Breast epithelium (tissue), 4 donors: ENCODE results near the gene FAM227B. TPM values are rescaled to one million over a fixed set of nuclear protein-coding genes. Genes with fewer than 3 reads are reported as not detected.

Experiments
- DNase-seq, 2 donors: peaks; one replicate each; pipeline ENCODE4 v3.0.0-alpha.2; 2019; ENCODE audit warnings: low spot score in 2 of 2
- H3K27ac ChIP-seq, 2 donors: fragments of 200-600 bp; sonication (generic) in 1 of 2; one replicate each; pipeline ENCODE4 v1.5.1; 2016 to 2019; ENCODE audit warnings: mild to moderate bottlenecking in 1 of 2
- H3K27me3 ChIP-seq, 2 donors: fragments of 200-600 bp; sonication (generic) in 1 of 2; one replicate each; pipeline versions ENCODE4 v1.5.1 to v1.6.0; 2017 to 2019; ENCODE audit warnings: control low read depth in 1 of 2, mild to moderate bottlenecking in 1 of 2
- H3K36me3 ChIP-seq: fragments of 200-600 bp; one replicate; pipeline ENCODE4 v1.5.1; 2019
- H3K4me1 ChIP-seq, 2 donors: fragments of 200-600 bp; sonication (generic); one replicate each; pipeline ENCODE4 v1.5.1; 2016 to 2019; ENCODE audit warnings: control low read depth in 1 of 2
- H3K4me3 ChIP-seq, 3 donors: fragments of 200-600 bp; sonication (generic); 1 replicate in 2 of 3; 2 replicates in 1 of 3; pipeline ENCODE4 v1.5.1; 2016 to 2019; ENCODE audit warnings: mild to moderate bottlenecking in 3 of 3, moderate library complexity in 2 of 3
- H3K9me3 ChIP-seq, 2 donors: fragments of 200-600 bp; sonication (generic) in 1 of 2; one replicate each; pipeline ENCODE4 v1.5.1; 2016 to 2019; ENCODE audit warnings: control low read depth in 1 of 2
- CTCF ChIP-seq, 3 donors: fragments of 450-650 bp; IDR thresholded peaks; one replicate each; pipeline ENCODE4 v1.5.1; 2016 to 2017; ENCODE audit warnings: antibody characterized with exemption in 3 of 3, mild to moderate bottlenecking in 3 of 3, moderate library complexity in 3 of 3
- POLR2A ChIP-seq: fragments of 450-650 bp; IDR thresholded peaks from one replicate; pipeline ENCODE4 v1.6.1; 2016; ENCODE audit warnings: antibody characterized with exemption, mild to moderate bottlenecking, moderate library complexity
- POLR2AphosphoS5 ChIP-seq, 3 donors: sonication (generic); formaldehyde crosslinking; IDR thresholded peaks; one replicate each; pipeline ENCODE4 v1.6.1; 2017; ENCODE audit warnings: antibody characterized with exemption in 3 of 3
- intact Hi-C: fragments of 100-400 bp; cut with DNase I; formaldehyde crosslinking; loops from one replicate; pipeline ENCODE4 v1.15.1; 2023; ENCODE audit warnings: low total_unique reads
- total RNA-seq, 3 donors: library from RNA; depleted of rRNA; stranded (reverse); fragments of >200 nt; gene quantifications; one replicate each; pipeline ENCODE4 v1.1.0, GENCODE V29; 2016

The FAM227B gene
- total RNA-seq, 3 donors from 2014 or later: 1.3 to 13.0 (median 4.9) TPM

GRCh38 chr15:49297584-49297983 lies 323.0 kb downstream of the FAM227B start:
- intact Hi-C loops: no loop called here
- no peaks in the 10 kb centered on the region for H3K4me1 ChIP-seq
- H3K27ac ChIP-seq: no peak overlapping the region
- no peaks in the 10 kb centered on the region for H3K36me3 ChIP-seq
- no peak overlapping the region for H3K4me3 ChIP-seq
- no peaks in the 10 kb centered on the region for H3K9me3 ChIP-seq
- no peak for DNase-seq
- no peak for TF ChIP-seq POLR2AphosphoS5 (IDR thresholded peaks at IDR 0.05)
- no peak for TF ChIP-seq POLR2A
- TF ChIP-seq CTCF (IDR thresholded peaks at IDR 0.05): no peak
- H3K27me3 ChIP-seq: no peaks in the 10 kb centered on the region

- no peak for TF ChIP-seq POLR2A
- TF ChIP-seq POLR2AphosphoS5 (IDR thresholded peaks at IDR 0.05): no peak
- TF ChIP-seq CTCF (IDR thresholded peaks at IDR 0.05): no peak
- H3K9me3 ChIP-seq: no peaks in the 10 kb centered on the region
- H3K4me3 ChIP-seq: no peak overlapping the region
- DNase-seq: no peak
- H3K27ac ChIP-seq: no peak overlapping the region
- H3K4me1 ChIP-seq: no peaks in the 10 kb centered on the region
- H3K27me3 ChIP-seq: no peaks in the 10 kb centered on the region
- intact Hi-C loops: no loop called here
- no peaks in the 10 kb centered on the region for H3K36me3 ChIP-seq
These were observed 324.4 kb downstream of the FAM227B start for GRCh38 chr15:49296258-49296657.

- H3K27me3 ChIP-seq: no peaks in the 10 kb centered on the region
- no peak for DNase-seq
- TF ChIP-seq POLR2AphosphoS5 (IDR thresholded peaks at IDR 0.05) (no peak), POLR2A (no peak), CTCF (IDR thresholded peaks at IDR 0.05) (no peak)
- H3K4me1 ChIP-seq: no peaks in the 10 kb centered on the region
- no peak overlapping the region for H3K4me3 ChIP-seq
- H3K27ac ChIP-seq: no peak overlapping the region
- intact Hi-C loops: no loop called here
- H3K36me3 ChIP-seq: no peaks in the 10 kb centered on the region
- H3K9me3 ChIP-seq: no peaks in the 10 kb centered on the region
These were observed 326.7 kb downstream of the FAM227B start for GRCh38 chr15:49293941-49294340.

DNA sequence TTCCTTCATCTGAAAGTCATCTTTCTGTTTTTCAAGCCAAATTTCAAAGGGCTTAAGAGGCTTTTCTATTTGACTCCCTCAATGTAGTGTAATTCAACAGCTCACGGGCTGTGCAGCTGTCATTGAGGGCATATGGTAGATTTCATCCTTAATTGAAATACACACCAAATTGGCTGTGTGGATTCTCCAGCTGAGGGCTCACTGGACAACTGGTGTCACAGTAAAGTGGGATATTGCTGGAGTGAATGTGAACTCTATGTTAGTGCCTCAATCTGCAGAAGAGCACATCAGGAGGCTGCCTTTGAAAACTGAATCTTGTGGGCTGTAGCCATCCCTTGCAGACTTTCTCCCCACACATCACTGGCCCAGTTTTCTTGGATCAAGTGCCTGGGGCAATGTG lies 330.4 kb downstream of the FAM227B start:
- H3K36me3 ChIP-seq: no peaks in the 10 kb centered on the region
- intact Hi-C loops: no loop called here
- H3K4me3 ChIP-seq: no peak overlapping the region
- no peak for DNase-seq
- no peaks in the 10 kb centered on the region for H3K9me3 ChIP-seq
- H3K27ac ChIP-seq: no peak overlapping the region
- TF ChIP-seq POLR2A (no peak), POLR2AphosphoS5 (IDR thresholded peaks at IDR 0.05) (no peak), CTCF (IDR thresholded peaks at IDR 0.05) (no peak)
- no peaks in the 10 kb centered on the region for H3K27me3 ChIP-seq
- no peaks in the 10 kb centered on the region for H3K4me1 ChIP-seq

DNA sequence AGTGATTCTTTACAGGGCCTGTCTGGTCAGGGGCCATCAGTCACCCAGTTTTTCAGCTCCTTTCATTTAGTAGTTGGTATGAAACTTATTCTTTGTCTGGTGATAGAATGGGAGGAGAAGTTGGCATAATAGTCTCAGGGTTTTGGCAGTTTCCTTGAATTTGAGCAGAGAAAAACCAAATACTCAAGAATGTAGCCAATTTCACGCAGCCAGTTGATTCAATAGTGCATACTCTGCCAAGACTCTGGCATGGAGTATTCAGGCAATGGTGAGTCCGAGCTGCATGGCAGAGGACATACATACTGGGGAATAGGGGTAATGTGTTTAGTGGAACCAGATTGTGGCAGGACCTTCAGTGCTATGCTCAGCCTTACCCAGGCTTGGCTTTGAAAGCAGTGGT lies 332.2 kb downstream of the FAM227B start:
- Histone ChIP-seq H3K9me3 (no peaks in the 10 kb centered on the region), H3K27me3 (no peaks in the 10 kb centered on the region), H3K36me3 (no peaks in the 10 kb centered on the region), H3K27ac (no peak overlapping the region), H3K4me1 (no peaks in the 10 kb centered on the region), H3K4me3 (no peak overlapping the region)
- intact Hi-C loops: no loop called here
- no peak for DNase-seq
- no peak for TF ChIP-seq POLR2A
- no peak for TF ChIP-seq CTCF (IDR thresholded peaks at IDR 0.05)
- TF ChIP-seq POLR2AphosphoS5 (IDR thresholded peaks at IDR 0.05): no peak
